Ramos (cell line): Measurements from ENCODE around the gene FOXD1.

Experiments
- in situ Hi-C: fragments of 300-500 bp; cut with MboI; formaldehyde crosslinking; loops from one replicate; pipeline ENCODE4 v1.14.3; 2022; ENCODE audit warnings: low sequenced_read_pairs; ENCODE audit not compliant: unreplicated experiment

FOXD1 gene

DNA sequence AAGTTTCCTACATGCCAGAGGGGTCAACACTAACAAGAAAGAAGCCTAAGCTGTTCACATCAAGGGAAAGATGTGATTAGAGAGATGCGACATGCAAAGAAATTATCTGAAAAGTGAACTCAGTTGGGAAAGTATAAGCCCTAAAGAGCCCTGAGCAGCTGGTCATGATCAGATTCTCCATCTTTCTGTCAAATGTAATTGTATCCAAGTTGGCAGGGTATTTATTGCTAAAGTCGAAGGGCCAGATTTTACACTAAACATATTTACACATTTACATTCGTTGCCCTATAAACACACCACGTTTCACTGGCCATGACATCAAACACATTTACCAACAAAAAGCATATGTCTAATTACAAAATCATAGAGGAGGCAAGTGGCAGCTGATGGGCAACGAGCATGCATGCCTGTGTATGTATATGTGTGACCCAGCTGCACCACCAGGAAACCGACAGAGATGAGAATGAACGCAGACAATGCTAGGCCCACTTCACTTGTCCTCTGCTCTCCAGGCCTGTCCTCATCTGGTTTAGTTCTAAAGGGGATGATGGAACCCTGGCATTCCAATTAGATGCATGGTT is 6.3 kb downstream of the FOXD1 start:
- in situ Hi-C loops, result no loop called here

DNA sequence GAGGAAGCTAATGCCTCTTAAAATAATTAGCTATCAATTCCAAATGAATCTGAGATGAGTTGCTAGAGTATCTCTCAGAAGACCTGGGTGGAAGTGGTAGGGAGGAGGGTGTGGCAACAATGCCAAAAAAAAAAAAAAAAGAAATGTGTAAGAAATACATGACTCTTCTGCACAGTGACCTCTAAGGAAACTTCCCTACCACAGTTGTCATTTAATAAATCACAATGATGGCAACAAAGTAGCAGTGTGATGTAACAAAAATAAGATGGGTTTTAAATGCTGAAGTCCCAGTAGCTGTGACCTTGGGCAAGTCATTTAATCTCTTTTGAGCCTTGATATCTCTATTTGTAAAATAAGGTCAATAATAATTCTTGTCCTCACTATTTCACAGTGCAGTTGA is 7.2 kb downstream of the FOXD1 start:
- in situ Hi-C loops, result no loop called here

DNA sequence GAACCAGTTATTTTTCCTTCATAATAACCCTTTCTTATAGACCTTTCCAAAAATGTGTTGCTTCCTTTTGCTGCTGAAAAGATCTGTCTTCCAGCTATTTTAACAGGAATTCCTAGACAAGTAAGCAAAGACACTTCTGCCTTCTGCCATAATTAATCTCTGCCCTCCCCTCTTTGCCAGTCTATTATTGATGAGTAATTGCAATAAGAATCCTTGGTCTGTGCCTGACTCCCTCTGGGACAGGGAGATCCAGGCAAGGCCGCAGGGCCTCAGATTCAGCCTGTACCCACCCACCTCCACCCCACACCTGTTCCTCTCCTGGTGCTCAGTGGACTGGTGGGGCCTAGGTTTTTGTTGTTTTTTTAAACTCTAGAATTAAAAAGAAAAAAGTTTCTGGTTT is 8.3 kb downstream of the FOXD1 start:
- in situ Hi-C loops, result no loop called here

DNA sequence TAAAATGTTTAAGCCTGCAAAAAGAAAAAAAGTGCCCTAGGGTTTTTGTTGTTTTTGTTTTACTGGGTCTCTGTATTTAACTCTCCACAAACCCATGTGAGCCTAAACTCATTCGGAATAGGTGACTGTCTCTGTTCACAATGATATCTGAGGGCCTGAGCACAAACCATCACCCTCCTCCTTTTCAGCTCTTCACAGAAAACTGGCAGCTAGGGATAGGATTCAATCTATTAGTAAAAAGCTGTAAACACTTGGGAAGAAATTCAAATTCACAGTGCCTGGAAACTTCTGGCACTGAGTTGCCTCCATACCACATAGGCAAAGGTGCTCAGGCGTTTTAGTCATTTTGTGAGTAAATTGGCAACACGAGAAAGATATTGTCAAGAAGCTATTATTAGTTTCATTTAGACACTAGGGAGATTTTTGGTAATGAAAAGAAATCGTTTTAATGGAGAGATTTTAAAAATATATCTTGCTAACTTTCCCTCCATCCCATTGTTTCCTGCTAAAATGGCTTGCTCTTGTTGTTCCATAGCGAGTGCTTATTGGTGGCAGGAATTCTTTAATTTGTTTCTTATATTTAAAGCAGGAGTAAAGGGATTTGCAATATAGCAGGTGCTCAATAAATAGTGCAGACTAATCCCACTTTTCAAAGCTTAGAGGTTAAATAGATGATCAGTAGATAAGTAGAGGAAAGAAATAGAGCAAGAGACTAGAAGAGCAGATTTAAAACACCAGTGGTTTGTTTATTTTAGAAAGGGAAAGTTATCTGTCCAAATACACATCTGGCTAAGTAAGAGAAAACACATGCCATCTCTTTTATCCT is 9.7 kb downstream of the FOXD1 start:
- in situ Hi-C loops, result no loop called here

- in situ Hi-C loops, result no loop called here
Measured at GRCh38 chr5:73437777-73438644, 10.6 kb downstream of the FOXD1 start.

- in situ Hi-C loops, result no loop called here
Measured at GRCh38 chr5:73437101-73437776, 11.3 kb downstream of the FOXD1 start.

DNA sequence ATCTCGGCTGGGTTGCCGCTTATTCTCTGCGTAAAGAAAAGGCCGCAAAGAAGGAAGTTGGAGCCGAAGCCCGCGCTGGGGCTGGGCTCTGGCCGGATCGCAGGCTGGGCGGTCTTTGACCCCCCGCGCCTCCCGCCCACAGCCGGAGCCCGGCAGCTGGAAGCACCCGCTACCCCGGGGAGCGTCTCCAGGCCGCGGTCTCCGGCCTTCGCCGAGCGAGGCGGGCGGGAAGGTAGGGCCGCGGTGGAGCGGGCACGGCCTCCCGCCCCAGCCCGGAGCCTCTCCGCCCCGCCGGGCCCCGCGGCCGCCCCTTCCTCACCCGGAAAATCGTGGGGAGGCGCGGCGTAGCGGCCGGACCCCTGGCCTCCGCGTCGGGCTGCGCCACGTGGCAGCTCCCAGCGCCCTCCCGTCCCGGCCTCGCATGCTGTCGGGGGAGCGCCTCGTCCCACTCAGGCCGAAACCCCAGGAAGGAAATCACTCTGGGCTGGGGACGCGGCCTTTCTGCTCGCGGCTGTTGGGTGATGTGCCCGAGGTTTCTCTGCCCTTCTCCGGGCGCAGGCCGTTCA is 12.0 kb downstream of the FOXD1 start:
- in situ Hi-C loops, result no loop called here

GRCh38 chr5:73435759-73436534 is 12.6 kb downstream of the FOXD1 start:
- in situ Hi-C loops, result no loop called here

GRCh38 chr5:73434907-73435306 is 13.7 kb downstream of the FOXD1 start:
- in situ Hi-C loops, result no loop called here

DNA sequence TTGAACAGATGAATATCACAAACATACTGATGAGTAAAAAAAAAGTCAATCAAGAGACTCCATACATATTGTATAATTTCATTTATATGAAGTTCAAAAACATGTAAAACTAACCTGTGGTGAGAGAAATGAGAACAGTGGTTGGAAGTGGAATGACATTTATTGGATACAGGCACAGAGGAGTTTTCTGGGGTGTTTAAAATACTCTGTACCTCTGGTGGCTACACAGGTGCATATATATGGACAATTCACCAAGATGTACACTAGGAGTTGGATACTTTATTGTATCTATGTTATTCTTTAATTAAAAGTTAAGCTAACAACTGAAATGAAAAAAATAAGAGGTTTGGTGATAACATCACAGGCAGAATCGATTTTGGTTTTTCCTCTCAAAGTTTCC is 14.1 kb downstream of the FOXD1 start:
- in situ Hi-C loops, result no loop called here

DNA sequence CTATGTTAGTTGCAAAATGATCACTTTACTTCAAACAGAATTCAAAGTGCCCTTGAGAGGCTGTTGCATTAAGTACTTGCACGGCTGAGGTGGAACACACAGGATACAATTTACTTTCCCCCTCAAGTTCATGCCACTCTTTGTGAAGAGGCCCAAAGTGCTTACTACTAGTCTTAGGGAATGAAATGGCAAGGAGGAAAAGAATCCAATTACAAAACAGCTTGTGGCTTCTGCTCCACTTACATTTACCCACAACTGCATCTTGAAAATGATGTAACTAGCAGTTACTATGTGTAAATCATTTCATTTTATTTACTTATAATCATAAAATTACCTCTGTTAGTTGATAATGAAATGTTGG is 14.6 kb downstream of the FOXD1 start:
- in situ Hi-C loops, result no loop called here

- in situ Hi-C loops, result no loop called here
Measured at GRCh38 chr5:73433272-73433981, 15.2 kb downstream of the FOXD1 start.

GRCh38 chr5:73431204-73431851 is 17.2 kb downstream of the FOXD1 start:
- in situ Hi-C loops, result no loop called here

GRCh38 chr5:73426034-73426433 is 22.5 kb downstream of the FOXD1 start:
- in situ Hi-C loops, result no loop called here

DNA sequence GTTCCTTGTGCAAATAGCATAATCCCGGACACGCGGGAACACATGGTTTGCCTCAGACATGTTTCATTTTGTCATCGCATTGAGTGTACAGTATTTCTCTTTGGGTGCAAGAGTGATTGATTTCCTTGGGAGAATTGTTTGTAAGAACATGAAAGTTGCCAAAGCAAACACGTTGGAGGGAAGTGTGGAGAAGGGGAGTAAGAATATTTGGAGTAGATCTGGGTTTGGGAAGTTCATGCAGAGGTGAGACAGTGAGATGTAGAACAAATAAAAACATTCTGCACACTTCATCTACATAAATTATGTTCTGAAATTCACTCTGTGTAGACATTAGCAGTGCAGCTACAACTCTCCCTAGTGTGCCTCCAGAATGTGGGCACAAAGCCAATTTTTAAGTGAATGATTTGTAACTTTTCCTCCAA is 24.0 kb downstream of the FOXD1 start:
- in situ Hi-C loops, result no loop called here

DNA sequence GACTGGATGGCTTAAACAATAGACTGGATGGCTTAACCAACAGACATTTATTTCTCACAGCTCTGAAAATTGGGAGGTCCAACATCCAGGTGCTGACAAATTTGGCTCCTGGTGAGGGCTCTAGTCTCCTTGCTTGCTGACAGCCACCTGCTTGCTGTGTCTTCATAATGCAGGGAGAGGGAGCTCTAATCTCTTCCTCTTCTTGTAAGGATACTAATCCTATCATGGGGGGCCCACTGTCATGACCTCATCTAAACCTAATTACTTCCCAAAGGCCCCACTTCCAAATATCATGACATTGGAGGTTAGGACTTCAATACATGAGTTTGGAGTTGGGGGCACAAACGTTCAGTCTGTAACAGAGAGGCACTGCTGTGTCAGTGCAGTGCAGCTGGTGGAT is 26.4 kb downstream of the FOXD1 start:
- in situ Hi-C loops, result no loop called here

DNA sequence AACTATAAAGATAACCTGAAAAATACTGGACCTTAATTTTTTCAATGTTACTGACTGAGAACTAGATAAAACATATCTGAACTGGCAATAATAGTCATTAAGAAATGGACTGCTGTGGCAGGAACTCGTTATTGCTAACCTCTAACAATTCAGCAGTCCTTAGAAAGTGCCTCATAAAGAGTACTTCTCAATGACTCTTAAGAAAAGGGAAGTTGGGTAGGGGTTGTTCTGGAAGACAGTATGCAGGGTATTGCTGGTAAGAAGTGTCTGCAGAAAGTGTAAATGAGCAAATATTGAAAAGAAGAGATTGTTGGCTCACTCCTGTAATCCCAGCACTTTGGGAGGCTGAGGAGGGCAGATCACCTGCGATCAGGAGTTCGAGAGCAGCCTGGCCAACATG is 27.9 kb downstream of the FOXD1 start:
- in situ Hi-C loops, result no loop called here
